Measurements from ENCODE around the gene CNTNAP5.

CNTNAP5 gene

GRCh38 chr2:124534028-124534427 lies 508.9 kb downstream of the CNTNAP5 start:
- H3K9me3 ChIP-seq (replicated peaks; ENCODE audit: low read length): no peaks in the 10 kb centered on the region
- no peak overlapping the region for H3K4me2 ChIP-seq (ENCODE audit: low read length)

GRCh38 chr2:124535816-124536215 lies 510.7 kb downstream of the CNTNAP5 start:
- Histone ChIP-seq H3K9me3 (replicated peaks; ENCODE audit: low read length) (no peaks in the 10 kb centered on the region), H3K4me2 (ENCODE audit: low read length) (no peak overlapping the region)

More at GRCh38 chr2:124534028-124534427, 508.9 kb downstream of the CNTNAP5 start:
- H3K27me3 ChIP-seq (ENCODE audit: control insufficient read depth, insufficient read depth, low read length): no peaks in the 10 kb centered on the region
- H3K36me3 ChIP-seq (ENCODE audit: insufficient read depth, low read length): no peaks in the 10 kb centered on the region
- H3K4me1 ChIP-seq (ENCODE audit: control insufficient read depth, insufficient read depth, low read length): no peaks in the 10 kb centered on the region
- H3K9ac ChIP-seq (ENCODE audit: low read depth, low read length): no peak overlapping the region
- no peak overlapping the region for H3K4me3 ChIP-seq (ENCODE audit: low read length)

GRCh38 chr2:124536591-124536990 lies 511.5 kb downstream of the CNTNAP5 start:
- H3K4me1 ChIP-seq (ENCODE audit: control insufficient read depth, insufficient read depth, low read length): no peaks in the 10 kb centered on the region
- no peaks in the 10 kb centered on the region for H3K36me3 ChIP-seq (ENCODE audit: insufficient read depth, low read length)
- H3K9me3 ChIP-seq (replicated peaks; ENCODE audit: low read length): no peaks in the 10 kb centered on the region
- no peaks in the 10 kb centered on the region for H3K27me3 ChIP-seq (ENCODE audit: control insufficient read depth, insufficient read depth, low read length)
- no peak overlapping the region for H3K4me2 ChIP-seq (ENCODE audit: low read length)
- H3K9ac ChIP-seq (ENCODE audit: low read depth, low read length): no peak overlapping the region
- H3K4me3 ChIP-seq (ENCODE audit: low read length): no peak overlapping the region

More at GRCh38 chr2:124535816-124536215, 510.7 kb downstream of the CNTNAP5 start:
- no peak overlapping the region for H3K9ac ChIP-seq (ENCODE audit: low read depth, low read length)
- no peak overlapping the region for H3K4me3 ChIP-seq (ENCODE audit: low read length)
- no peaks in the 10 kb centered on the region for H3K36me3 ChIP-seq (ENCODE audit: insufficient read depth, low read length)
- H3K4me1 ChIP-seq (ENCODE audit: control insufficient read depth, insufficient read depth, low read length): no peaks in the 10 kb centered on the region
- H3K27me3 ChIP-seq (ENCODE audit: control insufficient read depth, insufficient read depth, low read length): no peaks in the 10 kb centered on the region

- Histone ChIP-seq H3K9ac (ENCODE audit: low read depth, low read length) (no peak overlapping the region), H3K4me1 (ENCODE audit: control insufficient read depth, insufficient read depth, low read length) (no peaks in the 10 kb centered on the region), H3K36me3 (ENCODE audit: insufficient read depth, low read length) (no peaks in the 10 kb centered on the region), H3K27me3 (ENCODE audit: control insufficient read depth, insufficient read depth, low read length) (no peaks in the 10 kb centered on the region), H3K9me3 (replicated peaks; ENCODE audit: low read length) (peaks cover 5% of the 10 kb centered on the region), H3K4me2 (ENCODE audit: low read length) (no peak overlapping the region), H3K4me3 (ENCODE audit: low read length) (no peak overlapping the region)
Observed at GRCh38 chr2:124538549-124538948, 513.5 kb downstream of the CNTNAP5 start.

GRCh38 chr2:124540805-124541204 lies 515.7 kb downstream of the CNTNAP5 start:
- Histone ChIP-seq H3K4me1 (ENCODE audit: control insufficient read depth, insufficient read depth, low read length) (no peaks in the 10 kb centered on the region), H3K4me3 (ENCODE audit: low read length) (no peak overlapping the region), H3K9ac (ENCODE audit: low read depth, low read length) (no peak overlapping the region), H3K27me3 (ENCODE audit: control insufficient read depth, insufficient read depth, low read length) (no peaks in the 10 kb centered on the region), H3K4me2 (ENCODE audit: low read length) (no peak overlapping the region), H3K9me3 (replicated peaks; ENCODE audit: low read length) (peaks cover 5% of the 10 kb centered on the region), H3K36me3 (ENCODE audit: insufficient read depth, low read length) (no peaks in the 10 kb centered on the region)

GRCh38 chr2:124542932-124543640 lies 518.0 kb downstream of the CNTNAP5 start:
- H3K9me3 ChIP-seq (replicated peaks; ENCODE audit: low read length): peaks cover 11% of the 10 kb centered on the region
- H3K9ac ChIP-seq (ENCODE audit: low read depth, low read length): no peak overlapping the region
- H3K4me2 ChIP-seq (ENCODE audit: low read length): no peak overlapping the region
- H3K4me3 ChIP-seq (ENCODE audit: low read length): no peak overlapping the region
- H3K36me3 ChIP-seq (ENCODE audit: insufficient read depth, low read length): no peaks in the 10 kb centered on the region
- H3K27me3 ChIP-seq (ENCODE audit: control insufficient read depth, insufficient read depth, low read length): no peaks in the 10 kb centered on the region
- no peaks in the 10 kb centered on the region for H3K4me1 ChIP-seq (ENCODE audit: control insufficient read depth, insufficient read depth, low read length)

- Histone ChIP-seq H3K36me3 (ENCODE audit: insufficient read depth, low read length) (no peaks in the 10 kb centered on the region), H3K9me3 (replicated peaks; ENCODE audit: low read length) (peaks cover 9% of the 10 kb centered on the region), H3K27me3 (ENCODE audit: control insufficient read depth, insufficient read depth, low read length) (no peaks in the 10 kb centered on the region), H3K4me3 (ENCODE audit: low read length) (no peak overlapping the region), H3K4me2 (ENCODE audit: low read length) (no peak overlapping the region), H3K9ac (ENCODE audit: low read depth, low read length) (no peak overlapping the region), H3K4me1 (ENCODE audit: control insufficient read depth, insufficient read depth, low read length) (no peaks in the 10 kb centered on the region)
Observed at GRCh38 chr2:124547700-124548099, 522.6 kb downstream of the CNTNAP5 start.

GRCh38 chr2:124558277-124558905 lies 533.3 kb downstream of the CNTNAP5 start:
- H3K4me3 ChIP-seq (ENCODE audit: low read length): no peak overlapping the region
- peaks cover 9% of the 10 kb centered on the region for H3K9me3 ChIP-seq (replicated peaks; ENCODE audit: low read length)
- no peaks in the 10 kb centered on the region for H3K36me3 ChIP-seq (ENCODE audit: insufficient read depth, low read length)
- H3K4me2 ChIP-seq (ENCODE audit: low read length): no peak overlapping the region
- H3K4me1 ChIP-seq (ENCODE audit: control insufficient read depth, insufficient read depth, low read length): no peaks in the 10 kb centered on the region
- no peaks in the 10 kb centered on the region for H3K27me3 ChIP-seq (ENCODE audit: control insufficient read depth, insufficient read depth, low read length)
- no peak overlapping the region for H3K9ac ChIP-seq (ENCODE audit: low read depth, low read length)

GRCh38 chr2:124559236-124559635 lies 534.1 kb downstream of the CNTNAP5 start:
- Histone ChIP-seq H3K4me3 (ENCODE audit: low read length) (no peak overlapping the region), H3K4me1 (ENCODE audit: control insufficient read depth, insufficient read depth, low read length) (no peaks in the 10 kb centered on the region), H3K4me2 (ENCODE audit: low read length) (no peak overlapping the region), H3K36me3 (ENCODE audit: insufficient read depth, low read length) (no peaks in the 10 kb centered on the region), H3K9me3 (replicated peaks; ENCODE audit: low read length) (peaks cover 9% of the 10 kb centered on the region), H3K27me3 (ENCODE audit: control insufficient read depth, insufficient read depth, low read length) (no peaks in the 10 kb centered on the region), H3K9ac (ENCODE audit: low read depth, low read length) (no peak overlapping the region)

GRCh38 chr2:124560592-124561112 lies 535.6 kb downstream of the CNTNAP5 start:
- Histone ChIP-seq H3K36me3 (ENCODE audit: insufficient read depth, low read length) (no peaks in the 10 kb centered on the region), H3K9ac (ENCODE audit: low read depth, low read length) (no peak overlapping the region), H3K27me3 (ENCODE audit: control insufficient read depth, insufficient read depth, low read length) (no peaks in the 10 kb centered on the region), H3K9me3 (replicated peaks; ENCODE audit: low read length) (peaks cover 9% of the 10 kb centered on the region), H3K4me1 (ENCODE audit: control insufficient read depth, insufficient read depth, low read length) (no peaks in the 10 kb centered on the region), H3K4me3 (ENCODE audit: low read length) (no peak overlapping the region), H3K4me2 (ENCODE audit: low read length) (no peak overlapping the region)

- Histone ChIP-seq H3K4me3 (ENCODE audit: low read length) (no peak overlapping the region), H3K9me3 (replicated peaks; ENCODE audit: low read length) (peaks cover 9% of the 10 kb centered on the region), H3K4me1 (ENCODE audit: control insufficient read depth, insufficient read depth, low read length) (no peaks in the 10 kb centered on the region), H3K4me2 (ENCODE audit: low read length) (no peak overlapping the region), H3K36me3 (ENCODE audit: insufficient read depth, low read length) (no peaks in the 10 kb centered on the region), H3K9ac (ENCODE audit: low read depth, low read length) (no peak overlapping the region), H3K27me3 (ENCODE audit: control insufficient read depth, insufficient read depth, low read length) (no peaks in the 10 kb centered on the region)
Observed at GRCh38 chr2:124561486-124561885, 536.4 kb downstream of the CNTNAP5 start.

- no peak overlapping the region for H3K4me2 ChIP-seq (ENCODE audit: low read length)
- H3K27me3 ChIP-seq (ENCODE audit: control insufficient read depth, insufficient read depth, low read length): no peaks in the 10 kb centered on the region
- H3K9me3 ChIP-seq (replicated peaks; ENCODE audit: low read length): peaks cover 4% of the 10 kb centered on the region
- no peak overlapping the region for H3K4me3 ChIP-seq (ENCODE audit: low read length)
- H3K36me3 ChIP-seq (ENCODE audit: insufficient read depth, low read length): no peaks in the 10 kb centered on the region
- no peak overlapping the region for H3K9ac ChIP-seq (ENCODE audit: low read depth, low read length)
- H3K4me1 ChIP-seq (ENCODE audit: control insufficient read depth, insufficient read depth, low read length): no peaks in the 10 kb centered on the region
Observed at GRCh38 chr2:124563426-124563825, 538.3 kb downstream of the CNTNAP5 start.
